Measurements from ENCODE around the gene KEL. TPM values are rescaled to one million over a fixed set of nuclear protein-coding genes. Genes with fewer than 3 reads are reported as not detected.

The KEL gene
- total RNA-seq, 1 experiment from 2014 or later, result not detected

DNA sequence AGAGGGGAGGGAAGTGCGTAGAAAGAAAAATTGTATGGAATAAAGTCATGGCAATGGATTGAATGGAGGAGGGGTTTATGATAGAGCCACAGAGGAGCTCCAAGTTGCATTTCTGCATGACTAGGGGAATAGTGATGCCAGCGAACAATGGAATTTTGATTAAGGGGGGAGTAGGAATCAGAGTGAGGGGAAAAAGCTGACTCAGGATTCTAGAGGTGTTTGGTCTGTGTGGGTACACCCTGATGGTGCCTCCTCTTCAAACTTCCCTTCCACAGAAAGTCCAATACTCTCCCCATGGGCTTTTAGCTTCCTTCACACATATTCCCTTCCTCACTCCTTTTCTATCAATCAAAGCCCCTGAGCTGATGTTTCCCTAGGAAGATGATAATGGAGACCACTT, 1.8 kb upstream of the KEL start:
- TF ChIP-seq, protein P1, sequence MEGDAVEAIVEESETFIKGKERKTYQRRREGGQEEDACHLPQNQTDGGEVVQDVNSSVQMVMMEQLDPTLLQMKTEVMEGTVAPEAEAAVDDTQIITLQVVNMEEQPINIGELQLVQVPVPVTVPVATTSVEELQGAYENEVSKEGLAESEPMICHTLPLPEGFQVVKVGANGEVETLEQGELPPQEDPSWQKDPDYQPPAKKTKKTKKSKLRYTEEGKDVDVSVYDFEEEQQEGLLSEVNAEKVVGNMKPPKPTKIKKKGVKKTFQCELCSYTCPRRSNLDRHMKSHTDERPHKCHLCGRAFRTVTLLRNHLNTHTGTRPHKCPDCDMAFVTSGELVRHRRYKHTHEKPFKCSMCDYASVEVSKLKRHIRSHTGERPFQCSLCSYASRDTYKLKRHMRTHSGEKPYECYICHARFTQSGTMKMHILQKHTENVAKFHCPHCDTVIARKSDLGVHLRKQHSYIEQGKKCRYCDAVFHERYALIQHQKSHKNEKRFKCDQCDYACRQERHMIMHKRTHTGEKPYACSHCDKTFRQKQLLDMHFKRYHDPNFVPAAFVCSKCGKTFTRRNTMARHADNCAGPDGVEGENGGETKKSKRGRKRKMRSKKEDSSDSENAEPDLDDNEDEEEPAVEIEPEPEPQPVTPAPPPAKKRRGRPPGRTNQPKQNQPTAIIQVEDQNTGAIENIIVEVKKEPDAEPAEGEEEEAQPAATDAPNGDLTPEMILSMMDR (IDR thresholded peaks at IDR 0.05; ENCODE audit: insufficient read depth in 1 of 2, low read depth in 1 of 2, low read length in 1 of 2, severe bottlenecking in 1 of 2, unreplicated experiment in 1 of 2), result no peak
- no peaks in the 10 kb centered on the region for H3K36me3 ChIP-seq (ENCODE audit: control insufficient read depth, insufficient read depth, low read length)
- peaks cover 14% of the 10 kb centered on the region for H3K4me1 Mint-ChIP-seq (ENCODE audit: low read depth, unreplicated experiment)
- intact Hi-C loops (cut with micrococcal nuclease; ENCODE audit: unreplicated experiment), result no loop called here
- no peaks in the 10 kb centered on the region for H3K27me3 ChIP-seq (replicated peaks; ENCODE audit: control insufficient read depth, insufficient read depth, low read length)
- H3K27me3 Mint-ChIP-seq (ENCODE audit: insufficient read depth, unreplicated experiment), result peaks cover 6% of the 10 kb centered on the region
- no peak overlapping the region for H3K4me3 ChIP-seq (ENCODE audit: low read depth, low read length)
- H3K36me3 Mint-ChIP-seq (ENCODE audit: insufficient read depth, unreplicated experiment), result no peaks in the 10 kb centered on the region
- H3K4me1 ChIP-seq, result peaks cover 3% of the 10 kb centered on the region
- H3K27ac Mint-ChIP-seq (ENCODE audit: unreplicated experiment), result no peak overlapping the region
- peaks cover 17% of the 10 kb centered on the region for H3K9me3 Mint-ChIP-seq (ENCODE audit: unreplicated experiment)
- no peak overlapping the region for H3K4me3 Mint-ChIP-seq (ENCODE audit: unreplicated experiment)
- ChIA-PET CTCF (no interaction called here), POLR2A (no interaction called here)
- DNase-seq, result no peak
- BruUV-seq (replicated peaks), result no TSS peak
- H3K9me3 ChIP-seq, result no peaks in the 10 kb centered on the region

DNA sequence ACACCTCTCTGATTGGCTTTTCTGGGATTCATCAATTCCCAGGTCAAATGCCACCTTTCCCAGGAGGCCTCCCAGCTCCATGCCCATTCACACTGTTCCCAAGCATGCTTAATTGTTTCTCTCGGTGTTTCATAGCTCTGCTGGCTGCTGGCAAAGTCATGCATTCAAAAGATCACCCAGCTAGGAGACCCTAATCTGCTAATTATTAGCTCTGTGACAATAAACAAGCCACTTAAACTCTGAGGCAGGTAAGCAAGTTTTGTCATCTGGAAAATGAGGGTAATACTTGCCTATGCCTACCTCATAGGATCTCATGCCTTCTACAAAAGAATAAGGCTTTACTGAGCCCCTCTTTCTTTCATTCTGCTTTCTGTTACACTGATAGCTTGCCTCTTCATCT, 828 bp upstream of the KEL start:
- Mint-ChIP-seq H3K9me3 (ENCODE audit: unreplicated experiment) (peaks cover 20% of the 10 kb centered on the region), H3K4me1 (ENCODE audit: low read depth, unreplicated experiment) (peaks cover 20% of the 10 kb centered on the region), H3K27me3 (ENCODE audit: insufficient read depth, unreplicated experiment) (peaks cover 6% of the 10 kb centered on the region), H3K27ac (ENCODE audit: unreplicated experiment) (no peak overlapping the region), H3K36me3 (ENCODE audit: insufficient read depth, unreplicated experiment) (no peaks in the 10 kb centered on the region), H3K4me3 (ENCODE audit: unreplicated experiment) (no peak overlapping the region)
- no peak for DNase-seq
- Histone ChIP-seq H3K9me3 (no peaks in the 10 kb centered on the region), H3K4me3 (ENCODE audit: low read depth, low read length) (no peak overlapping the region), H3K36me3 (ENCODE audit: control insufficient read depth, insufficient read depth, low read length) (no peaks in the 10 kb centered on the region), H3K4me1 (peaks cover 13% of the 10 kb centered on the region), H3K27me3 (replicated peaks; ENCODE audit: control insufficient read depth, insufficient read depth, low read length) (no peaks in the 10 kb centered on the region)
- intact Hi-C loops (cut with micrococcal nuclease; ENCODE audit: unreplicated experiment), result no loop called here
- TF ChIP-seq, protein P1 (IDR thresholded peaks at IDR 0.05; ENCODE audit: insufficient read depth in 1 of 2, low read depth in 1 of 2, low read length in 1 of 2, severe bottlenecking in 1 of 2, unreplicated experiment in 1 of 2), result no peak
- ChIA-PET CTCF (no interaction called here), POLR2A (no interaction called here)
- no TSS peak for BruUV-seq (replicated peaks)

GRCh38 chr7:142961595-142961972, 579 bp downstream of the KEL start:
- Histone ChIP-seq H3K4me1 (peaks cover 26% of the 10 kb centered on the region), H3K36me3 (ENCODE audit: control insufficient read depth, insufficient read depth, low read length) (no peaks in the 10 kb centered on the region), H3K9me3 (no peaks in the 10 kb centered on the region), H3K27me3 (replicated peaks; ENCODE audit: control insufficient read depth, insufficient read depth, low read length) (no peaks in the 10 kb centered on the region), H3K4me3 (ENCODE audit: low read depth, low read length) (no peak overlapping the region)
- Mint-ChIP-seq H3K27ac (ENCODE audit: unreplicated experiment) (no peak overlapping the region), H3K9me3 (ENCODE audit: unreplicated experiment) (peaks cover 20% of the 10 kb centered on the region), H3K4me1 (ENCODE audit: low read depth, unreplicated experiment) (peaks cover 34% of the 10 kb centered on the region), H3K27me3 (ENCODE audit: insufficient read depth, unreplicated experiment) (peaks cover 6% of the 10 kb centered on the region), H3K4me3 (ENCODE audit: unreplicated experiment) (no peak overlapping the region), H3K36me3 (ENCODE audit: insufficient read depth, unreplicated experiment) (no peaks in the 10 kb centered on the region)
- BruUV-seq (replicated peaks), result no TSS peak
- CTCF ChIA-PET, result interaction anchor here (0.6 to 2.0 kb wide), 8 partner anchors 42 to 409 kb away, joined by 3 to 20 read pairs (median 4); no protein-coding TSS in a partner anchor
- TF ChIP-seq, protein P1 (IDR thresholded peaks at IDR 0.05; ENCODE audit: insufficient read depth in 1 of 2, low read depth in 1 of 2, low read length in 1 of 2, severe bottlenecking in 1 of 2, unreplicated experiment in 1 of 2), result no peak
- DNase-seq, result no peak
- POLR2A ChIA-PET, result no interaction called here
- intact Hi-C loops (cut with micrococcal nuclease; ENCODE audit: unreplicated experiment), result loop anchor here (1.0 kb wide), 1 partner anchor 107 kb away; no protein-coding TSS in a partner anchor
